H9 (cell line): ENCODE data around the gene COA1. TPM values are rescaled to one million over a fixed set of nuclear protein-coding genes. Genes with fewer than 3 reads are reported as not detected.

Experiments used
- DNase-seq: peaks from one replicate; pipeline ENCODE4 v3.0.0-alpha.2; 2017
- H2AFZ ChIP-seq: one replicate; pipeline ENCODE4 v1.6.1; 2013; ENCODE audit warnings: mild to moderate bottlenecking, low read length, control low read depth, moderate library complexity
- H2AK5ac ChIP-seq: 2 replicates; pipeline ENCODE4 v1.6.1; 2013; ENCODE audit warnings: low read length, control low read depth, mixed read lengths; ENCODE audit not compliant: insufficient read length
- H2BK120ac ChIP-seq: one replicate; pipeline ENCODE4 v1.6.1; 2013; ENCODE audit warnings: low read depth, mild to moderate bottlenecking, low read length, control low read depth, inconsistent platforms; ENCODE audit not compliant: poor library complexity, severe bottlenecking
- H2BK12ac ChIP-seq: 2 replicates; pipeline ENCODE4 v1.6.1; 2013; ENCODE audit warnings: low read length, control low read depth, mixed read lengths, low read depth; ENCODE audit not compliant: insufficient read length
- H2BK15ac ChIP-seq: 2 replicates; pipeline ENCODE4 v1.6.1; 2013; ENCODE audit warnings: low read depth, low read length, control low read depth
- H2BK20ac ChIP-seq: one replicate; pipeline ENCODE4 v1.6.1; 2013; ENCODE audit warnings: low read depth, mild to moderate bottlenecking, low read length, control low read depth, inconsistent platforms; ENCODE audit not compliant: poor library complexity, severe bottlenecking
- H2BK5ac ChIP-seq: 2 replicates; pipeline ENCODE4 v1.6.1; 2013; ENCODE audit warnings: low read length, control low read depth, mixed read lengths; ENCODE audit not compliant: insufficient read length
- H3K14ac ChIP-seq: 2 replicates; pipeline ENCODE4 v1.6.1; 2013; ENCODE audit warnings: low read length, control low read depth; ENCODE audit not compliant: insufficient read depth
- H3K18ac ChIP-seq: 2 replicates; pipeline ENCODE4 v1.6.1; 2013; ENCODE audit warnings: low read depth, mild to moderate bottlenecking, mixed read lengths, low read length, control low read depth; ENCODE audit not compliant: insufficient read length
- H3K23ac ChIP-seq: 2 replicates; pipeline ENCODE4 v1.6.1; 2013; ENCODE audit warnings: low read length, control low read depth, mixed read lengths, low read depth; ENCODE audit not compliant: insufficient read length
- H3K23me2 ChIP-seq: 2 replicates; pipeline ENCODE4 v1.6.1; 2013; ENCODE audit warnings: low read depth, mild to moderate bottlenecking, mixed read lengths, low read length, control low read depth; ENCODE audit not compliant: insufficient read length, poor library complexity, severe bottlenecking
- H3K27ac ChIP-seq: 2 replicates; pipeline ENCODE4 v1.5.1; 2013; ENCODE audit warnings: low read length, control low read depth, mixed read lengths, low read depth; ENCODE audit not compliant: insufficient read length
- H3K27me3 ChIP-seq: 2 replicates; pipeline ENCODE4 v1.6.1; 2013; ENCODE audit warnings: low read length, control low read depth, inconsistent platforms; ENCODE audit not compliant: insufficient read depth
- H3K4ac ChIP-seq: 2 replicates; pipeline ENCODE4 v1.6.1; 2013; ENCODE audit warnings: low read depth, mild to moderate bottlenecking, control low read depth, inconsistent platforms, low read length, moderate library complexity
- H3K4me1 ChIP-seq: 2 replicates; pipeline ENCODE4 v1.6.1; 2013; ENCODE audit warnings: low read length, control low read depth, inconsistent platforms; ENCODE audit not compliant: insufficient read depth
- H3K4me2 ChIP-seq: 2 replicates; pipeline ENCODE4 v1.6.1; 2013; ENCODE audit warnings: low read length, control low read depth, mixed read lengths; ENCODE audit not compliant: insufficient read length, insufficient read depth
- H3K56ac ChIP-seq: 2 replicates; pipeline ENCODE4 v1.6.1; 2013; ENCODE audit warnings: low read depth, mild to moderate bottlenecking, mixed read lengths, low read length, control low read depth; ENCODE audit not compliant: insufficient read length
- H3K79me1 ChIP-seq: 2 replicates; pipeline ENCODE4 v1.6.1; 2013; ENCODE audit warnings: low read depth, mild to moderate bottlenecking, moderate library complexity, low read length, control low read depth, inconsistent platforms; ENCODE audit not compliant: insufficient read depth, poor library complexity, severe bottlenecking
- H3K79me2 ChIP-seq: 2 replicates; pipeline ENCODE4 v1.6.1; 2013; ENCODE audit warnings: low read length, control low read depth, inconsistent platforms; ENCODE audit not compliant: insufficient read depth
- H3K9ac ChIP-seq: 2 replicates; pipeline ENCODE4 v1.6.1; 2013; ENCODE audit warnings: low read length, control low read depth, mixed read lengths; ENCODE audit not compliant: insufficient read length; ENCODE audit errors: extremely low read depth
- H3K9me3 ChIP-seq: one replicate; pipeline ENCODE4 v1.6.1; 2013; ENCODE audit warnings: low read depth, low read length, inconsistent platforms; ENCODE audit not compliant: control insufficient read depth
- H3T11ph ChIP-seq: one replicate; pipeline ENCODE4 v1.6.1; 2013; ENCODE audit warnings: mild to moderate bottlenecking, low read length, control low read depth, inconsistent platforms
- H4K20me1 ChIP-seq: one replicate; pipeline ENCODE4 v1.6.1; 2013; ENCODE audit not compliant: control insufficient read depth, insufficient read length, insufficient read depth
- H4K5ac ChIP-seq: 2 replicates; pipeline ENCODE4 v1.6.1; 2013; ENCODE audit warnings: low read depth, mild to moderate bottlenecking, mixed read lengths, low read length, control low read depth; ENCODE audit not compliant: insufficient read length
- H4K8ac ChIP-seq: replicated peaks from 2 replicates; pipeline ENCODE4 v1.6.1; 2013; ENCODE audit warnings: low read length, control low read depth, mixed read lengths, low read depth; ENCODE audit not compliant: insufficient read length
- H4K91ac ChIP-seq: 2 replicates; pipeline ENCODE4 v1.6.1; 2013; ENCODE audit warnings: low read depth, mild to moderate bottlenecking, moderate library complexity, mixed read lengths, low read length, control low read depth; ENCODE audit not compliant: insufficient read length
- H3K27ac Mint-ChIP-seq, 3 experiments: 2 replicates in 2 of 3; 3 replicates in 1 of 3; pipeline ENCODE4 v1.8.0; 2020 to 2021; ENCODE audit warnings: mixed read lengths in 3 of 3, mild to moderate bottlenecking in 1 of 3, moderate library complexity in 1 of 3
- H3K27me3 Mint-ChIP-seq: 2 replicates; pipeline ENCODE4 v1.8.0; 2021; ENCODE audit warnings: low read depth, mild to moderate bottlenecking, moderate library complexity, mixed read lengths
- H3K36me3 Mint-ChIP-seq, 3 experiments: 2 replicates in 2 of 3; 3 replicates in 1 of 3; pipeline ENCODE4 v1.8.0; 2020 to 2021; ENCODE audit warnings: low read depth in 3 of 3, mixed read lengths in 3 of 3; ENCODE audit not compliant: insufficient read depth in 1 of 3
- H3K4me1 Mint-ChIP-seq, 2 experiments: 2 replicates each; pipeline ENCODE4 v1.8.0; 2020; ENCODE audit warnings: mixed read lengths in 2 of 2
- H3K4me3 Mint-ChIP-seq, 2 experiments: 2 replicates in 1 of 2; 3 replicates in 1 of 2; pipeline ENCODE4 v1.8.0; 2020 to 2021; ENCODE audit warnings: mild to moderate bottlenecking in 2 of 2, mixed read lengths in 2 of 2, moderate library complexity in 1 of 2
- H3K9me3 Mint-ChIP-seq, 2 experiments: 2 replicates in 1 of 2; 3 replicates in 1 of 2; pipeline ENCODE4 v1.8.0; 2020; ENCODE audit warnings: mild to moderate bottlenecking in 2 of 2, mixed read lengths in 2 of 2, moderate library complexity in 1 of 2
- CTCF ChIP-seq: fragments of 200-600 bp; sonication (generic); conservative IDR thresholded peaks from 3 replicates; pipeline ENCODE4 v1.8.0; 2021; ENCODE audit warnings: antibody characterized with exemption, mild to moderate bottlenecking
- WGBS: extraction: QIAGEN DNeasy Blood & Tissue Kit; methylation state at CpG from one replicate; pipeline ENCODE4 v1.1.7; 2013; ENCODE audit warnings: missing lambda C conversion rate, low lambda C conversion rate, mixed read lengths; ENCODE audit not compliant: insufficient read length; ENCODE audit errors: extremely low coverage; 5-methylcytosine and 5-hydroxymethylcytosine counted together
- total RNA-seq: library from RNA; stranded (reverse); gene quantifications from 2 replicates; pipeline ENCODE4 v1.2.1, GENCODE V29; 2021

Gene COA1
- total RNA-seq, 1 experiment from 2014 or later, result 138 TPM

DNA sequence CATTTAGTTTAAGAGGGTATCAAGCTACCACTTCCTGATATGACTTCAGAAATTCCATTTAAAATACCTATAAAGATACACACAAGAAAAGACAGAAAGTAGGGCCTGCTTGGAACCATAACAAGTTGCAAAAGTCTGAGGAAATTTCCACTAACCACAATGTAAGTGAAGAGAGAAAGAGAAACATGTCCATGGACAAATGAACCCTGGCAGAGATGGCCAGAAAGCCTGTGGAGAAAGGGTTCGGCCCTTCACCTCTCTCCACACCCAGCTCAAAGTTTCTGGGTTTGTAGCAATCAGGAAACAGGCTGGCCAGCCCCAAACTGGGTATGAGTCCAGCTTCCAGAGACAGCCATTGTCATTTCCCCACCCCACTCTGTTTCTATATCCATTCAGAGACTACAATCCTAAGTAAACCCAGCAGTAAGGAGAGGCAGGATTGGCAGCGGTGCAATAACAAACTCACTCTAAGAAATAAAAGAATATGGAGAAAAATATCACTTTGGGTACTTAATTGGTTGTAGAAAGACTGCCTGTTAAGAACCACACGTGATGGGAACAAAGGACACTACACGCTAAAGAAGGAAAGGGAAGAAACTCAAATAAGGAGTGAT lies 75.3 kb downstream of the COA1 start:
- H3K4me1 Mint-ChIP-seq, result peaks cover 39 to 40% of the 10 kb centered on the region in 2 experiments
- Histone ChIP-seq H2BK15ac (no peak overlapping the region), H2AFZ (no peak overlapping the region), H2BK12ac (no peak overlapping the region), H4K91ac (no peak overlapping the region), H3K27ac (no peak overlapping the region), H4K5ac (no peak overlapping the region), H2BK120ac (no peak overlapping the region), H3K9me3 (no peaks in the 10 kb centered on the region), H4K20me1 (no peaks in the 10 kb centered on the region), H2BK5ac (no peak overlapping the region), H3T11ph (no peak overlapping the region), H3K4me1 (peaks cover 13% of the 10 kb centered on the region; the same call in 1 of the 2 replicates), H3K4ac (no peak overlapping the region), H4K8ac (no peak overlapping the region), H3K14ac (no peak overlapping the region), H2BK20ac (no peak overlapping the region), H2AK5ac (no peak overlapping the region), H3K18ac (no peak overlapping the region), H3K56ac (no peak overlapping the region), H3K27me3 (no peaks in the 10 kb centered on the region), H3K4me2 (no peak overlapping the region), H3K23ac (no peak overlapping the region), H3K23me2 (no peaks in the 10 kb centered on the region), H3K79me1 (peaks cover 5% of the 10 kb centered on the region), H3K9ac (no peak overlapping the region), H3K79me2 (no peaks in the 10 kb centered on the region; the same call in 1 of the 2 replicates)
- no peak overlapping the region for H3K4me3 Mint-ChIP-seq
- no peak for TF ChIP-seq CTCF
- no peak for DNase-seq
- no peaks in the 10 kb centered on the region for H3K27me3 Mint-ChIP-seq
- peaks cover 2 to 19% (median 16%) of the 10 kb centered on the region in 3 experiments; a peak in 6 of 7 replicates for H3K36me3 Mint-ChIP-seq
- no peak overlapping the region for H3K27ac Mint-ChIP-seq
- no peaks in the 10 kb centered on the region for H3K9me3 Mint-ChIP-seq
- WGBS, result no CpG with 5 or more reads among the region's 4 CpGs
